ENCODE data around the gene ARPC4.
A peak's percentile ranks its signal among the peaks of the same experiment; 100 is the strongest.

The ARPC4 gene

GRCh38 chr3:9793161-9793781, 389 bp downstream of the ARPC4 start:
- peak; percentile 32 for DNase-seq (ENCODE audit: low read depth)

GRCh38 chr3:9794400-9794799, 1.5 kb downstream of the ARPC4 start:
- DNase-seq (ENCODE audit: low read depth), result no peak

GRCh38 chr3:9795207-9795606, 2.3 kb downstream of the ARPC4 start:
- no peak for DNase-seq (ENCODE audit: low read depth)

GRCh38 chr3:9797196-9797945, 4.5 kb downstream of the ARPC4 start:
- DNase-seq (ENCODE audit: low read depth), result no peak

GRCh38 chr3:9800529-9800928, 7.6 kb downstream of the ARPC4 start:
- no peak for DNase-seq (ENCODE audit: low read depth)

- DNase-seq (ENCODE audit: low read depth), result no peak
Measured at GRCh38 chr3:9803494-9803893, 10.6 kb downstream of the ARPC4 start.

GRCh38 chr3:9804996-9805395, 12.1 kb downstream of the ARPC4 start:
- DNase-seq (ENCODE audit: low read depth), result no peak

- no peak for DNase-seq (ENCODE audit: low read depth)
Measured at GRCh38 chr3:9806137-9806536, 13.3 kb downstream of the ARPC4 start.

GRCh38 chr3:9806688-9807589, 14.1 kb downstream of the ARPC4 start:
- no peak for DNase-seq (ENCODE audit: low read depth)

- no peak for DNase-seq (ENCODE audit: low read depth)
Measured at GRCh38 chr3:9807981-9808344, 15.1 kb downstream of the ARPC4 start.

GRCh38 chr3:9808345-9809037, 15.6 kb downstream of the ARPC4 start:
- DNase-seq (ENCODE audit: low read depth), result no peak

- DNase-seq (ENCODE audit: low read depth), result no peak
Measured at GRCh38 chr3:9809239-9809614, 16.3 kb downstream of the ARPC4 start.

- peak; percentile 72 for DNase-seq (ENCODE audit: low read depth)
Measured at GRCh38 chr3:9809615-9810432, 16.9 kb downstream of the ARPC4 start, which contains the start of gene TTLL3. TTLL3 (plus strand) TSS chr3:9810262; CDS start chr3:9810662, 400 bp downstream.

GRCh38 chr3:9810433-9810770, 17.5 kb downstream of the ARPC4 start:
- DNase-seq (ENCODE audit: low read depth), result no peak

GRCh38 chr3:9810846-9811245, 18.0 kb downstream of the ARPC4 start:
- DNase-seq (ENCODE audit: low read depth), result peak; percentile 22

GRCh38 chr3:9812870-9813483, 20.1 kb downstream of the ARPC4 start:
- no peak for DNase-seq (ENCODE audit: low read depth)

- no peak for DNase-seq (ENCODE audit: low read depth)
Measured at GRCh38 chr3:9815986-9816385, 23.1 kb downstream of the ARPC4 start.

- no peak for DNase-seq (ENCODE audit: low read depth)
Measured at GRCh38 chr3:9817436-9817835, 24.6 kb downstream of the ARPC4 start.

GRCh38 chr3:9818666-9819335, 25.9 kb downstream of the ARPC4 start:
- no peak for DNase-seq (ENCODE audit: low read depth)

- DNase-seq (ENCODE audit: low read depth), result no peak
Measured at GRCh38 chr3:9820543-9820942, 27.7 kb downstream of the ARPC4 start.
